ENCODE data around the gene TRIM68.

DNA sequence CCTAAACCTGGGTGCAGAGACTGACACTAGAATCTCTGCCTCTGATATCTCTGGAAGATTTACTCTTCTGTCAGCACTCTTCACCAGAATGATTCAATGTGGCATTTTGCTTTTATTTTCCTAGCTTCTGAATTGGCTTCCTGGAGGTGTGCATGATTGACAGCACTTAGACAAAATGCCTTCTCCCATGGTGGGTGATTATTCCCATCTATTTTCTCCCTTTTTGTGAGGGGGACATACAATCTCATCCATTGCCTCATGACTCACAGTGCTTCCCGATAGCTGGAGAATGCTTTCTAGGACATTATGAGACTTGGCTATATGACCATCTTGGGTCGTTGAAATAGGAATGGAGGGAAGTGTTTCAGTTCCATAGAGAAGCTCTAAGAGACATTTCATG, 4.0 kb upstream of the TRIM68 start:
- TF ChIP-seq, protein P1, sequence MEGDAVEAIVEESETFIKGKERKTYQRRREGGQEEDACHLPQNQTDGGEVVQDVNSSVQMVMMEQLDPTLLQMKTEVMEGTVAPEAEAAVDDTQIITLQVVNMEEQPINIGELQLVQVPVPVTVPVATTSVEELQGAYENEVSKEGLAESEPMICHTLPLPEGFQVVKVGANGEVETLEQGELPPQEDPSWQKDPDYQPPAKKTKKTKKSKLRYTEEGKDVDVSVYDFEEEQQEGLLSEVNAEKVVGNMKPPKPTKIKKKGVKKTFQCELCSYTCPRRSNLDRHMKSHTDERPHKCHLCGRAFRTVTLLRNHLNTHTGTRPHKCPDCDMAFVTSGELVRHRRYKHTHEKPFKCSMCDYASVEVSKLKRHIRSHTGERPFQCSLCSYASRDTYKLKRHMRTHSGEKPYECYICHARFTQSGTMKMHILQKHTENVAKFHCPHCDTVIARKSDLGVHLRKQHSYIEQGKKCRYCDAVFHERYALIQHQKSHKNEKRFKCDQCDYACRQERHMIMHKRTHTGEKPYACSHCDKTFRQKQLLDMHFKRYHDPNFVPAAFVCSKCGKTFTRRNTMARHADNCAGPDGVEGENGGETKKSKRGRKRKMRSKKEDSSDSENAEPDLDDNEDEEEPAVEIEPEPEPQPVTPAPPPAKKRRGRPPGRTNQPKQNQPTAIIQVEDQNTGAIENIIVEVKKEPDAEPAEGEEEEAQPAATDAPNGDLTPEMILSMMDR (IDR thresholded peaks at IDR 0.05), result no peak
- no peak for TF ChIP-seq POLR2A (IDR thresholded peaks at IDR 0.05)

All from Peyer's patch (tissue), 4 donors.